Loucy (cell line): Measurements from ENCODE around the gene PANK4.

Experiments
- H2AFZ ChIP-seq: fragments of 200-600 bp; sonication (generic); 2 replicates; pipeline ENCODE4 v1.6.0; 2016; ENCODE audit warnings: antibody characterized with exemption, mild to moderate bottlenecking, low read length, moderate library complexity
- H3F3A ChIP-seq: fragments of 200-600 bp; 2 replicates; pipeline ENCODE4 v1.6.0; 2016; ENCODE audit warnings: antibody characterized with exemption, low read depth, mild to moderate bottlenecking
- H3K27me3 ChIP-seq: fragments of 200-600 bp; sonication (generic); 2 replicates; pipeline ENCODE4 v1.6.1; 2014; ENCODE audit warnings: low read length, mild to moderate bottlenecking; ENCODE audit not compliant: insufficient read depth, poor library complexity, severe bottlenecking
- H3K36me3 ChIP-seq: fragments of 200-600 bp; sonication (generic); 2 replicates; pipeline ENCODE4 v1.6.1; 2016; ENCODE audit warnings: low read length; ENCODE audit not compliant: insufficient read depth
- H3K4me1 ChIP-seq: fragments of 200-600 bp; sonication (generic); 2 replicates; pipeline ENCODE4 v1.5.1; 2014; ENCODE audit warnings: low read length, mild to moderate bottlenecking; ENCODE audit not compliant: insufficient read depth, poor library complexity, severe bottlenecking
- H3K4me2 ChIP-seq: fragments of 200-600 bp; sonication (generic); 2 replicates; pipeline ENCODE4 v1.6.0; 2014; ENCODE audit warnings: antibody characterized with exemption, low read length, low read depth, mild to moderate bottlenecking; ENCODE audit not compliant: poor library complexity, severe bottlenecking
- H3K4me3 ChIP-seq: fragments of 200-600 bp; sonication (generic); 2 replicates; pipeline ENCODE4 v1.5.1; 2014; ENCODE audit warnings: low read length, mild to moderate bottlenecking, mixed read lengths; ENCODE audit not compliant: poor library complexity, severe bottlenecking
- H3K79me2 ChIP-seq: fragments of 200-600 bp; sonication (generic); 2 replicates; pipeline ENCODE4 v1.6.1; 2014; ENCODE audit warnings: low read length; ENCODE audit not compliant: insufficient read depth
- H3K9ac ChIP-seq: fragments of 200-600 bp; sonication (generic); 2 replicates; pipeline ENCODE4 v1.6.0; 2014; ENCODE audit warnings: mild to moderate bottlenecking, low read depth, low read length, moderate library complexity; ENCODE audit not compliant: poor library complexity, severe bottlenecking
- H3K9me2 ChIP-seq: fragments of 200-600 bp; sonication (generic); replicated peaks from 2 replicates; pipeline ENCODE4 v1.6.1; 2016; ENCODE audit warnings: low read depth, low read length, mixed read lengths
- H3K9me3 ChIP-seq: fragments of 200-600 bp; sonication (generic); 2 replicates; pipeline ENCODE4 v1.6.1; 2014; ENCODE audit warnings: mild to moderate bottlenecking, antibody characterized with exemption, low read length, low read depth; ENCODE audit not compliant: insufficient read depth
- H4K20me1 ChIP-seq: fragments of 200-600 bp; sonication (generic); 2 replicates; pipeline ENCODE4 v1.6.0; 2014; ENCODE audit warnings: antibody characterized with exemption, low read length, mild to moderate bottlenecking; ENCODE audit not compliant: insufficient read depth, poor library complexity, severe bottlenecking
- CTCF ChIP-seq: fragments of 200-600 bp; sonication (generic); conservative IDR thresholded peaks from 2 replicates; pipeline ENCODE4 v1.5.1; 2014; ENCODE audit warnings: mild to moderate bottlenecking, antibody characterized with exemption, low read length
- EZH2phosphoT487 ChIP-seq: fragments of 200-600 bp; IDR thresholded peaks from 2 replicates; pipeline ENCODE4 v1.6.1; 2018; ENCODE audit warnings: antibody characterized with exemption, mild to moderate bottlenecking, moderate library complexity, borderline replicate concordance

PANK4 gene

DNA sequence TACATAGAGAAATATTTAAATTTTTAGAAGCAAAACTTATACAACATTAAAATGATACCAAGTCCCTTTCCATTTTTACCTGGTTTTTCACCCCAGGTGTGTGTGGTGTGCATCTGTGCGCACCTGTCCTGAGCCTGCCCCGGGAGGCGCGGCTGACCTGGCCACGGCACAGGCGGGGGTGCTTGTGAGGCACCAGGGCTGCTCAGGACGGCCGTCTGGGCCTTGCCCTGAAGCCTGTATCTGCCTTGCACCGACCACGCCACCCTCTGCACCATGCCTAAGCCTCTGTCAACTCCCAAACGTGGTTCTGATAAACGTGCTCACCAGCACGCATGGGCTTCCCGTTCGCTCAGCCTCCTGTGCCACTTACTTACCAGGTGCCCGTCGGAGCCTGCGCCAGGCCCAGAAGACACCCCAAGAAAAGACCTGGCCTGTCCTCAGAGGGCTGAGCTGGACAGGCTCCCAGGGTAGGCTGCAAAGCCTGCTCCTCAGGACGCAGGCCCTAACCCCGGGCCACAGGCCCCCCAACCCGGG, 20.9 kb downstream of the PANK4 start:
- Histone ChIP-seq H3F3A (no peaks in the 10 kb centered on the region), H3K9ac (no peak overlapping the region), H3K27me3 (no peaks in the 10 kb centered on the region), H2AFZ (no peak overlapping the region), H3K79me2 (no peaks in the 10 kb centered on the region), H3K36me3 (peaks cover 15% of the 10 kb centered on the region; the same call in 1 of the 2 replicates), H3K9me2 (no peaks in the 10 kb centered on the region), H3K9me3 (no peaks in the 10 kb centered on the region), H4K20me1 (no peaks in the 10 kb centered on the region), H3K4me1 (peaks cover 7% of the 10 kb centered on the region), H3K4me3 (no peak overlapping the region), H3K4me2 (no peak overlapping the region)
- TF ChIP-seq CTCF (no peak), EZH2phosphoT487 (no peak)

DNA sequence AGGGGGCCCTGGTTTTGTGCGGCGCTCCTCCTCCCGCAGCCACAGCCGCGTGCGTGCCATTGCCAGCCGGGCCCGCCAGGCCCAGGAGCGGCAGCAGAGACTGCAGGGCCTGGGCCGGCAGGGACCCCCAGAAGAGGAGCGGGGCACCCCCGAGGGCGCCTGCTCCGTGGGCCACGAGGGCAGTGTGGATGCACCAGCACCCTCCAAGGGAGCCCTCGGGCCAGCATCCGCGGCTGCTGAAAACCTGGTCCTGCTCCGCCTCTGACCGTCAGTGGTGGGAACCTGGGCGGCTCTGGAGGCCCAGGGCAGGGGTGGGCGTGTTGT, 21.5 kb downstream of the PANK4 start:
- H3K36me3 ChIP-seq = peaks cover 10% of the 10 kb centered on the region; the same call in 1 of the 2 replicates
- no peaks in the 10 kb centered on the region for H4K20me1 ChIP-seq
- TF ChIP-seq CTCF (no peak), EZH2phosphoT487 (no peak)
- no peaks in the 10 kb centered on the region for H3F3A ChIP-seq
- no peaks in the 10 kb centered on the region for H3K79me2 ChIP-seq
- peaks cover 13% of the 10 kb centered on the region for H3K4me1 ChIP-seq
- H3K9me3 ChIP-seq = no peaks in the 10 kb centered on the region
- no peak overlapping the region for H2AFZ ChIP-seq
- no peak overlapping the region for H3K4me3 ChIP-seq
- H3K9me2 ChIP-seq = no peaks in the 10 kb centered on the region
- H3K27me3 ChIP-seq = no peaks in the 10 kb centered on the region
- H3K4me2 ChIP-seq = no peak overlapping the region
- no peak overlapping the region for H3K9ac ChIP-seq

- Histone ChIP-seq H3K4me2 (no peak overlapping the region), H3K4me3 (no peak overlapping the region), H3K9me2 (no peaks in the 10 kb centered on the region), H3K4me1 (peaks cover 18% of the 10 kb centered on the region), H3K9me3 (no peaks in the 10 kb centered on the region), H3K79me2 (no peaks in the 10 kb centered on the region), H3F3A (no peaks in the 10 kb centered on the region), H2AFZ (no peak overlapping the region), H3K9ac (no peak overlapping the region), H3K36me3 (peaks cover 5% of the 10 kb centered on the region; the same call in 1 of the 2 replicates), H4K20me1 (no peaks in the 10 kb centered on the region), H3K27me3 (no peaks in the 10 kb centered on the region)
- TF ChIP-seq EZH2phosphoT487 (no peak), CTCF (no peak)
Measured at GRCh38 chr1:2504225-2504948, 22.0 kb downstream of the PANK4 start.
